Motor neuron (in vitro differentiated cells): ENCODE data around the gene SC5D. TPM values are rescaled to one million over a fixed set of nuclear protein-coding genes. Genes with fewer than 3 reads are reported as not detected.

Experiments
- ATAC-seq, 8 experiments: fragments of 200-7000 bp; cut with Tn5 transposase; replicated peaks in 6 of 8; 2 replicates each; pipeline ENCODE4 v1.8.0; 2021; ENCODE audit warnings: mild to moderate bottlenecking in 8 of 8, moderate library complexity in 8 of 8
- H3K27ac ChIP-seq, 2 donors: fragments of 250-450 bp; sonication (Bioruptor Pico); 2 replicates each; pipeline ENCODE4 v1.9.0; 2021; ENCODE audit warnings: antibody characterized with exemption in 2 of 2, mild to moderate bottlenecking in 2 of 2, moderate library complexity in 1 of 2
- H3K4me1 ChIP-seq, 2 donors: fragments of 250-450 bp; sonication (Bioruptor Pico); replicated peaks in 1 of 2; 2 replicates each; pipeline ENCODE4 v1.6.1; 2021; ENCODE audit warnings: antibody characterized with exemption in 2 of 2, mild to moderate bottlenecking in 2 of 2, moderate library complexity in 1 of 2
- H3K4me3 ChIP-seq, 5 donors: fragments of 250-450 bp; sonication (Bioruptor Pico); 2 replicates each; pipeline ENCODE4 v1.9.0; 2021; ENCODE audit warnings: antibody characterized with exemption in 5 of 5, mild to moderate bottlenecking in 5 of 5, moderate library complexity in 4 of 5
- WGBS, 10 experiments: fragments of 450-650 bp; shearing (Covaris generic); methylation state at CpG; one replicate each; pipeline ENCODE4 v1.0.0; 2022; 5-methylcytosine and 5-hydroxymethylcytosine counted together
- in situ Hi-C, 9 experiments: fragments of 400-800 bp; cut with MboI; loops; one replicate each; pipeline ENCODE4 v1.15.0; 2021; ENCODE audit warnings: low sequenced_read_pairs in 9 of 9, low pct_unique_long_range_greater_than_20kb in 2 of 9; ENCODE audit not compliant: unreplicated experiment in 9 of 9
- total RNA-seq, 8 experiments: library from RNA; unstranded; fragments of 300-600 nt; gene quantifications; 2 replicates each; pipeline versions ENCODE4 v1.2.3 to v1.2.4, GENCODE V29; 2022

The SC5D gene
- total RNA-seq, 8 experiments from 2014 or later, result 44.4 to 76.1 (median 55.1) TPM

- Histone ChIP-seq H3K4me3 (no peak overlapping the region), H3K4me1 (peaks cover 11 to 40% of the 10 kb centered on the region in 2 donors), H3K27ac (peak overlapping the region in 1 of 2 donors; percentile 18)
- WGBS, 10 experiments, result 5 to 83% (median 39%) methylated on average over 1 to 4 of the region's 8 CpGs; no CpG with 5 or more reads in 2 of the 10 experiments
- peak in 5 of 8 experiments; percentile 73 to 90 (median 81) for ATAC-seq
- in situ Hi-C loops, result no loop called here
These were observed 59.8 kb downstream of the SC5D start for GRCh38 chr11:121352251-121352891.

- ATAC-seq, result no peak
- Histone ChIP-seq H3K27ac (no peak overlapping the region), H3K4me3 (no peak overlapping the region), H3K4me1 (peaks cover 11 to 25% of the 10 kb centered on the region in 2 donors)
- in situ Hi-C loops, result no loop called here
- 44 to 100% (median 88%) methylated on average over 1 of the region's 1 CpG; no CpG with 5 or more reads in 2 of the 10 experiments for WGBS, 10 experiments
These were observed 61.6 kb downstream of the SC5D start for GRCh38 chr11:121354192-121354591.

- in situ Hi-C loops, result no loop called here
- H3K4me3 ChIP-seq, result no peak overlapping the region
- WGBS, 10 experiments, result 0 to 92% (median 63%) methylated on average over 2 to 3 of the region's 3 CpGs; no CpG with 5 or more reads in 4 of the 10 experiments
- H3K27ac ChIP-seq, result no peak overlapping the region
- peaks cover 11 to 16% of the 10 kb centered on the region in 2 donors for H3K4me1 ChIP-seq
- no peak for ATAC-seq
These were observed 63.8 kb downstream of the SC5D start for GRCh38 chr11:121356357-121356756.

Other genes starting within 250 kb of the SC5D start
- gene TECTA, start 191.5 kb upstream of the SC5D start, total RNA-seq, result 10 to 100 TPM in 1 of 8 experiments, 1 to 10 TPM in 6, under 1 TPM in 1; 0.81 to 15.8 (median 2.4) TPM
- 10 to 100 TPM in 5 of 8 experiments, 1 to 10 TPM in 2, under 1 TPM in 1; 0.36 to 39.4 (median 21.8) TPM for gene SORL1, start 159.5 kb downstream of the SC5D start, total RNA-seq